Measurements from ENCODE around the gene APBA1. TPM values are rescaled to one million over a fixed set of nuclear protein-coding genes. Genes with fewer than 3 reads are reported as not detected.
A peak's percentile ranks its signal among the peaks of the same experiment; 100 is the strongest.
"Not testable (repeated sequence)": the region's sequence is repeated elsewhere in the genome, so short reads cannot be mapped to it uniquely, and the experiment has no call there.

The APBA1 gene
- total RNA-seq, 4 donors from 2014 or later = 3.6 to 11.7 (median 8.0) TPM

DNA sequence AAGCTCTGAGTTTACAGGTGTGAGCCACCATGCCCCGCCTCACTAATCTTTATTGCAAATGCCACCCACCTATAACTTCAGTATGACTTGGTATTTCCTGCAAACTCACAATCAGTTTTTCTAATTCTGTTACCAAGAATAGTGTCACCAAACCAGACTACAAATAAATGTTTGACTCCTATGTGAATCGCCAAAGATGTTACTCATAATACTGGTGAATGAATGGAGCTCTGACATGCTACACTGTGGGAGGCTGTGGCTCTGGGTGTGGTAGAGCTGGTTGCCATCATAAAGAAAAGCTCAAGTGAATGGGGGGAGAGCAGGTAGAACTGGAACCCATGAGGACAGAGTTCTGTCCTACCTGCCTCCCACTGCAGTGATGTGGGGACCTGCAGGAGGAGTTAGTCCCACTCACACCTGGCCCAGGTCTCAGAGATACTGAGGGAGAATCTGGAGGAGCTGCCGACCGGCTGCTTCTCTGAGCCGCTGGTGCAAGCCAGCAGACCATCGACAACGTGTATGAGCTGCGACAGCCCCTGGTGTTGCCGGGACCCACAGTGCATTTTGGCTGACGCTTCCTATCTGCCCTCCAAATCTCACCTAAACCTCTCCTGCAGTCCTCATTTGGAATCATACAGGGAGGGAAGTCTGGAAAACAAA is 251.4 kb downstream of the APBA1 start:
- Histone ChIP-seq H3K4me3 (no peak overlapping the region), H3K27me3 (no peaks in the 10 kb centered on the region), H3K9me3 (no peaks in the 10 kb centered on the region), H3K27ac (no peak overlapping the region), H3K4me1 (no peaks in the 10 kb centered on the region), H3K36me3 (no peaks in the 10 kb centered on the region)
- TF ChIP-seq, protein P1, sequence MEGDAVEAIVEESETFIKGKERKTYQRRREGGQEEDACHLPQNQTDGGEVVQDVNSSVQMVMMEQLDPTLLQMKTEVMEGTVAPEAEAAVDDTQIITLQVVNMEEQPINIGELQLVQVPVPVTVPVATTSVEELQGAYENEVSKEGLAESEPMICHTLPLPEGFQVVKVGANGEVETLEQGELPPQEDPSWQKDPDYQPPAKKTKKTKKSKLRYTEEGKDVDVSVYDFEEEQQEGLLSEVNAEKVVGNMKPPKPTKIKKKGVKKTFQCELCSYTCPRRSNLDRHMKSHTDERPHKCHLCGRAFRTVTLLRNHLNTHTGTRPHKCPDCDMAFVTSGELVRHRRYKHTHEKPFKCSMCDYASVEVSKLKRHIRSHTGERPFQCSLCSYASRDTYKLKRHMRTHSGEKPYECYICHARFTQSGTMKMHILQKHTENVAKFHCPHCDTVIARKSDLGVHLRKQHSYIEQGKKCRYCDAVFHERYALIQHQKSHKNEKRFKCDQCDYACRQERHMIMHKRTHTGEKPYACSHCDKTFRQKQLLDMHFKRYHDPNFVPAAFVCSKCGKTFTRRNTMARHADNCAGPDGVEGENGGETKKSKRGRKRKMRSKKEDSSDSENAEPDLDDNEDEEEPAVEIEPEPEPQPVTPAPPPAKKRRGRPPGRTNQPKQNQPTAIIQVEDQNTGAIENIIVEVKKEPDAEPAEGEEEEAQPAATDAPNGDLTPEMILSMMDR (IDR thresholded peaks at IDR 0.05) = no peak
- DNase-seq = no peak
- intact Hi-C loops (cut with DNase I; ENCODE audit: low total_unique reads) = loop anchor here (10.0 kb wide), 1 partner anchor 124 kb away; no protein-coding TSS in a partner anchor

DNA sequence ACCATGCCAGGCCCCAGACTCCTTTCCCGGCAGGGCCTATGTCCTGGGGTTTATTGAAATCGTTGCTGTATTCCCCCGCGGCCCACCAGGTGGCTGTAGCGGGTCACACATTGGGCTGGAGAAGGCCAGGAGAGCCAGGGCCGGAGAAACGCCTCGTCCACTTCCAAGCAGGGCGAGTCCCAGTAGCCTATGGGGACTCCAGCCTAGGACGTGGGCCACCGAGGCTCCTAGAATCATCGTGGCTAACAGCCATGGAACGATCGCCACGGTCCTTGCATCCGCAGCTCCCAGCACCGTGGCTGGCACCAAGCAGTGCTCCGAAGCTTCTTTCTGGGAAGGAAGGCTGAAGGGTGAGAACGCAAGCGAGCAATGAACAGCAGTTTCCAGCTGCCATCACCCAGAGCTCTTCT is 259.4 kb downstream of the APBA1 start:
- no peak overlapping the region for H3K27ac ChIP-seq
- TF ChIP-seq POLR2A (IDR thresholded peaks at IDR 0.05) = no peak
- TF ChIP-seq, protein P1 (IDR thresholded peaks at IDR 0.05) = peak; percentile 29 to 52 (median 47)
- H3K27me3 ChIP-seq = no peaks in the 10 kb centered on the region
- no peaks in the 10 kb centered on the region for H3K9me3 ChIP-seq
- no peak overlapping the region for H3K4me3 ChIP-seq
- no peaks in the 10 kb centered on the region for H3K4me1 ChIP-seq
- peak; percentile 28 to 52 for DNase-seq
- no peaks in the 10 kb centered on the region for H3K36me3 ChIP-seq
- intact Hi-C loops (cut with DNase I; ENCODE audit: low total_unique reads) = no loop called here

DNA sequence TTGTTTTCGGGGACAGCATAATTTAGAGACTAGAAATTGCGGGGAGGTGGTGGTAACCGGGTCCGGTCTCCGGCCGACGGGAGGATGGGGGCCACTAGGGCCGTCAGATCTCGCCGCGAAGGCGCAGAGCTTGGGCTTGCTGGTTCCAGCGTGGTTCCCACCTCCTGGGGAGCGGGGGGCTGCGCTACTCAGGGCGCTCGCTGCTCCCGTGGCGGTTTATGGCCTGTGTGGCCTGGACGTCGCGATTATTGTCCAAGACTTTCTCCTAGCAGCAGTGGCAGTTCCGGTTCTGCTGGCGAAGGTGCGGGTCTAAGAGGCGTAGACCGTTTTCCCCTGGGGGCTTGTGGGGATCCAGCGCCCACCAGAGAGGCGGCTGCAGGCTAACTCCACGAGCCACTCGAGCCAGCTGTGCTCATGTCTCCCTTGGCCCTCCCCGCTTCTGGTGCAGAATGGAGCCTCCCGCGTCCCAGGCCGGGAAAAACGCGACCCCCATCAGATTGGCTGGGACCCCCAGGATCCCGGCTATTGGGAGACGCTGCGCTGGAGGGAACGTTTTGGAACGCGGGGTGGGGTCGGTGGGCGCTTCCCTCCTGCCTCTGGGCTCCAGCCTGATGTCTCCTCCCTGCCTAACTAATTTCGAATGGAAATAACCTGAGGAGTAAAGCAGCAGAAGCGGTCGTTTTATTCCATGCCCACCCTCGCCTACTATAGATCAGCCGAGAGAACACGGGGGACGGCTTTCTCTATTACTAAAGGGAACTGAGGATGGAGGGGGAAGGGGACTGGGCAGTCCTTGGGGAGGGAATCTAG is 260.0 kb downstream of the APBA1 start:
- H3K36me3 ChIP-seq = no peaks in the 10 kb centered on the region
- H3K4me3 ChIP-seq = no peak overlapping the region
- H3K27me3 ChIP-seq = no peaks in the 10 kb centered on the region
- no peaks in the 10 kb centered on the region for H3K9me3 ChIP-seq
- no peak for TF ChIP-seq POLR2A (IDR thresholded peaks at IDR 0.05)
- TF ChIP-seq, protein P1 (IDR thresholded peaks at IDR 0.05) = no peak
- no peak overlapping the region for H3K27ac ChIP-seq
- DNase-seq = no peak
- H3K4me1 ChIP-seq = no peaks in the 10 kb centered on the region
- intact Hi-C loops (cut with DNase I; ENCODE audit: low total_unique reads) = no loop called here

DNA sequence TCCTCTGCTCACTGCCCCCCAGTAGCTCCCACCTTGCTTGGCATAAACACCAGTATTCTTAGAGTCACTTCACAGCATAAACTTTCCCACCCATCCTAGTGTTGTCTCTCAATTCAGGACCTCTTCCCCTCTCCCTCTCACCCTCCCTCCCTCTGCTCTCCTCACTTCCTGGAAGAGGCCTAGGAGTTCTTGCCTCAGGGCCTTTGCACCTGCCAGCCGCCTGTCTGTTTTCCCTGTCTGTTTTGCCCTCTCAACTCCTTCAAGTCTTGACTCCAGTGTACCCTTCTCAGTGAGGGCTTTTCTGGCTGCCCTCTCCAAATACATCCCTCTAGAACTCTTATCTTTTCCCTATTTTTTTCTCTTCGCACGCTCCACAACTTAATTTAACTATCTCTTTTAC is 260.9 kb downstream of the APBA1 start:
- Histone ChIP-seq H3K36me3 (no peaks in the 10 kb centered on the region), H3K27me3 (no peaks in the 10 kb centered on the region), H3K27ac (no peak overlapping the region), H3K4me1 (no peaks in the 10 kb centered on the region), H3K9me3 (no peaks in the 10 kb centered on the region), H3K4me3 (no peak overlapping the region)
- TF ChIP-seq, protein P1 (IDR thresholded peaks at IDR 0.05) = no peak
- TF ChIP-seq POLR2A (IDR thresholded peaks at IDR 0.05) = no peak
- DNase-seq = no peak
- intact Hi-C loops (cut with DNase I; ENCODE audit: low total_unique reads) = no loop called here

DNA sequence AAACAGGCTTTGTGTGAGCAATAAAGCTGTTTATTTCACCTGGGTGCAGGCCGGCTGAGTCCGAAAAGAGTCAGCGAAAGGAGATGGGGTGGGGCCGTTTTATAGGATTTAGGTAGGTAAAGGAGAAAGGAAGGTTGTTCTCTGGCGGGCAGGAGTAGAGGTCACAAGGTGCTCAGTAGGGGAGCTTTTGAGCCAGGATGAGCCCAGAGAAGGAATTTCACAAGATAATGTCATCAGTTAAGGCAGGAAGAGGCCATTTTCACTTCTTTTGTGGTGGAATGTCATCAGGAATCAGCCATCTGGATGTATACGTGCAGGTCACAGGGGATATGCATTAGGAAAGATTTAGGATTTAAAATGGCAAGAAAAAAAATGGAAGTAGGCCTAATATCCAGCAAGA is 262.2 kb downstream of the APBA1 start:
- intact Hi-C loops (cut with DNase I; ENCODE audit: low total_unique reads); DNase-seq; H3K27me3 ChIP-seq; H3K4me3 ChIP-seq; H3K36me3 ChIP-seq; H3K9me3 ChIP-seq; H3K27ac ChIP-seq; H3K4me1 ChIP-seq: not testable (repeated sequence)
